Measurements from ENCODE around the gene GPRC5A. TPM values are rescaled to one million over a fixed set of nuclear protein-coding genes. Genes with fewer than 3 reads are reported as not detected.

The GPRC5A gene
- total RNA-seq, 1 donor, result 4.7 TPM

DNA sequence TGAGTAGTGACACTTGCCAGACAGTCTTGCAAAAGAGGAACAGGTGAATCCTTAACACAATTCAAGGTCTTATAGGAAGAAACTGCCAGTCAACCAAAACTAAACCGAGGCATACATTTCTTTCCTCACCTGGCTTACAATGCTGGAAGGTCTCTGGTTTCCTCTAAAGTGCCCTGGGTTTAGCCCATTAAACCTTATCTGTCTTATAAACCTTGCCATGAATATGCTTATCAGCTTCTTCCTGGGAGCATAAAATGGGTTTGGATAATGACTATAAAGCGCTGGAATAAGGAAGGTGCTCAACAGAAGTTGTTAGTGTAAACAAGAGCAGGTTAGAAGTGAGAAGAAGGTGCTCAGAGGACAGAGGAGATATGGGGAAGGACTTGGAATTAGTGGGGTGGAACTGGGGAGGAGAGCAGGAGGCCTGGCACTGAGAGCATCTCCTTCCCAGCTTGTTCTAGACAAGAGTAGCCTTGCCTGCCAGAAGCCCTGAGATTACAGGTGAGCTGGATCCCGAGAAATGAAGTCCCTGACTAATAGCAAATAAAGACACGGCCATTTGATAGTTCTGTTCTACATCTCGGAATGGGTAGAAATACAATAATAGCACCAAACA is 14.1 kb upstream of the GPRC5A start:
- no peak overlapping the region for H2AFZ ChIP-seq (ENCODE audit: low read length)
- no peaks in the 10 kb centered on the region for H3K27me3 ChIP-seq (ENCODE audit: insufficient read depth, low read length)
- H3K79me2 ChIP-seq (ENCODE audit: insufficient read depth, low read length), result no peaks in the 10 kb centered on the region
- H3K27ac ChIP-seq (ENCODE audit: low read depth, low read length), result no peak overlapping the region
- H3K9me3 ChIP-seq (ENCODE audit: low read depth, low read length), result no peaks in the 10 kb centered on the region
- H3K36me3 ChIP-seq (ENCODE audit: insufficient read depth, low read length), result no peaks in the 10 kb centered on the region
- H3K4me1 ChIP-seq (ENCODE audit: insufficient read depth, low read length), result peaks cover 26% of the 10 kb centered on the region
- TF ChIP-seq CTCF (IDR thresholded peaks at IDR 0.05; ENCODE audit: extremely low read depth, low read depth, low read length), result no peak
- H3K4me3 ChIP-seq (ENCODE audit: insufficient read depth, low read length), result no peak overlapping the region
- H4K20me1 ChIP-seq (ENCODE audit: insufficient read depth, low read length), result no peaks in the 10 kb centered on the region
- DNase-seq (ENCODE audit: insufficient read length, low spot score, missing footprints), result no peak
- no peak overlapping the region for H3K4me2 ChIP-seq (ENCODE audit: insufficient read depth, low read length)

DNA sequence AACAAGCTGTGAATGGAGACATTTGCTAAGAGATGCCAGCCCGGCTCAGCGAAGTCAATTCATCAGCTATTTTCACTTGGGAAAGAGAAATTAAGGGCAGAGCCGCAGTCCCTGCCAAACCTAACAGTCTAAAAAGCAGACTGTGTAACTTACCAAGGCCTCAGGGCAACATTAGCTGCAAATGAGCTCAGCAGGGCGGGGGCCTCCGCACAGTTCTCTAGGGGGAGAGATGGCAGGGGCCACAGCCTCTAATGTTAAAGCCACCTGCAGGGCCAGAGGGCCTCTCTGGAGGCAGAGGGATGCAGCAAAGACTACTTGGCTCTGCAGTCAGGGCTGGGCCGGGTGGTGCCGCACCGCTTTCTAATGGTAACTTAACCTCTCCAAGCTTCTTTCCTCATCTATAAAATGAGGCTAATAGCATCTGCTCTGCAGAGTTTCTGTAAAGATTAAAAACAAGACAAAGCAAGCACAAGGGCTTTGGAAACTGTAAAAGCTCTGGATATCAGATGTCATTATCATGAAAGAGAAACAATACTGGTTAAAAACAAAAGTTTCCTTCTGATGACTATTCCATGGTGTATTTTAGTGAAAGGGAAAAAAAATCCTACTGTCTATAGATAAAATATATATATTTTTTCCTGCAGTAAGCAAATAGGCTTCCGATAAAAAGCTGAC is 13.4 kb upstream of the GPRC5A start:
- no peaks in the 10 kb centered on the region for H3K27me3 ChIP-seq (ENCODE audit: insufficient read depth, low read length)
- DNase-seq (ENCODE audit: insufficient read length, low spot score, missing footprints), result no peak
- peak overlapping the region; percentile 14 for H2AFZ ChIP-seq (ENCODE audit: low read length)
- no peak overlapping the region for H3K4me3 ChIP-seq (ENCODE audit: insufficient read depth, low read length)
- H3K27ac ChIP-seq (ENCODE audit: low read depth, low read length), result no peak overlapping the region
- H4K20me1 ChIP-seq (ENCODE audit: insufficient read depth, low read length), result no peaks in the 10 kb centered on the region
- no peaks in the 10 kb centered on the region for H3K36me3 ChIP-seq (ENCODE audit: insufficient read depth, low read length)
- H3K4me2 ChIP-seq (ENCODE audit: insufficient read depth, low read length), result no peak overlapping the region
- H3K79me2 ChIP-seq (ENCODE audit: insufficient read depth, low read length), result no peaks in the 10 kb centered on the region
- TF ChIP-seq CTCF (IDR thresholded peaks at IDR 0.05; ENCODE audit: extremely low read depth, low read depth, low read length), result no peak
- no peaks in the 10 kb centered on the region for H3K9me3 ChIP-seq (ENCODE audit: low read depth, low read length)
- peaks cover 20% of the 10 kb centered on the region for H3K4me1 ChIP-seq (ENCODE audit: insufficient read depth, low read length)

GRCh38 chr12:12880537-12880936 is 10.8 kb upstream of the GPRC5A start:
- Histone ChIP-seq H3K79me2 (ENCODE audit: insufficient read depth, low read length) (no peaks in the 10 kb centered on the region), H3K27ac (ENCODE audit: low read depth, low read length) (peak overlapping the region; percentile 45), H3K4me3 (ENCODE audit: insufficient read depth, low read length) (no peak overlapping the region), H3K4me1 (ENCODE audit: insufficient read depth, low read length) (peaks cover 9% of the 10 kb centered on the region), H3K27me3 (ENCODE audit: insufficient read depth, low read length) (no peaks in the 10 kb centered on the region), H3K36me3 (ENCODE audit: insufficient read depth, low read length) (no peaks in the 10 kb centered on the region), H3K4me2 (ENCODE audit: insufficient read depth, low read length) (no peak overlapping the region), H2AFZ (ENCODE audit: low read length) (no peak overlapping the region), H3K9me3 (ENCODE audit: low read depth, low read length) (no peaks in the 10 kb centered on the region), H4K20me1 (ENCODE audit: insufficient read depth, low read length) (no peaks in the 10 kb centered on the region)
- TF ChIP-seq CTCF (IDR thresholded peaks at IDR 0.05; ENCODE audit: extremely low read depth, low read depth, low read length), result no peak
- DNase-seq (ENCODE audit: insufficient read length, low spot score, missing footprints), result no peak

DNA sequence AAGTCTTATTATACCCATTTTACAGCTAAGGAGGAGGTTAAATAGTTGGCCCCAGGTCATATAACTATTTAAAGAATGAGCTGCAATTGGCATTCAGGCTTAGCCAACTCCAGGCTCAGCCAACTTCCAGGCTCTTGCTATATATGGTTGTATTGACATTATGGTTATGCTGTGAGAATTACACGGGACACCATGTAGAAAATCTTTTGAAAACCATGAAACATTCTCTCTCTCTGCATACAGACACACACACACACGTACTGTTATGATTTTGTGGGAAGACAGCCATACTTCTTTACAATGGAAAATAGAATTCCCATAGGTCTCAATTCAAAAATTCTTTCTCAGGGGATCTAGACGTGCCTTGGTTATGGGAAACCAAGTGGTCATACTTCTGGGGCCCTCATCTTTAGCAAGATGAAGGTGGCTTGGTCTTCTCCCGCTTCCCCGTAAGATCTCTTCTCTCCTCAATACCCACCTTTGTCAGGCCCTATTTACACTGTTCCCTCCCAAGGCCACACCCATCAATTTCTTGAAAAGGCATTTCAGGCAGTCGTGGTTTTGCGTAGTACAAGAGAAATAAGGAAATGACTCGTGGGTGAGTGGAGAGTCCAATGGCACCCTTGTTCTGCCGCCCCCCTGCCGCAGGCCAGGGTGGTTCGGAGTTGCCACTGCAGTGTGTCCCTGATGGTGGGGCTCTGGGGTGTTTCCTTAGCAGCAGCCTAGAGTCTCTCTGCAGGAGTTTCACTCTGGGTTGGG is 10.0 kb upstream of the GPRC5A start:
- no peak for TF ChIP-seq CTCF (IDR thresholded peaks at IDR 0.05; ENCODE audit: extremely low read depth, low read depth, low read length)
- Histone ChIP-seq H3K27ac (ENCODE audit: low read depth, low read length) (no peak overlapping the region), H3K36me3 (ENCODE audit: insufficient read depth, low read length) (no peaks in the 10 kb centered on the region), H4K20me1 (ENCODE audit: insufficient read depth, low read length) (no peaks in the 10 kb centered on the region), H3K79me2 (ENCODE audit: insufficient read depth, low read length) (no peaks in the 10 kb centered on the region), H3K4me1 (ENCODE audit: insufficient read depth, low read length) (peaks cover 9% of the 10 kb centered on the region), H2AFZ (ENCODE audit: low read length) (peak overlapping the region; percentile 63), H3K9me3 (ENCODE audit: low read depth, low read length) (no peaks in the 10 kb centered on the region), H3K4me2 (ENCODE audit: insufficient read depth, low read length) (peak overlapping the region; percentile 1), H3K27me3 (ENCODE audit: insufficient read depth, low read length) (no peaks in the 10 kb centered on the region), H3K4me3 (ENCODE audit: insufficient read depth, low read length) (no peak overlapping the region)
- no peak for DNase-seq (ENCODE audit: insufficient read length, low spot score, missing footprints)
